ENCODE results near the gene DLGAP1.

Gene DLGAP1

DNA sequence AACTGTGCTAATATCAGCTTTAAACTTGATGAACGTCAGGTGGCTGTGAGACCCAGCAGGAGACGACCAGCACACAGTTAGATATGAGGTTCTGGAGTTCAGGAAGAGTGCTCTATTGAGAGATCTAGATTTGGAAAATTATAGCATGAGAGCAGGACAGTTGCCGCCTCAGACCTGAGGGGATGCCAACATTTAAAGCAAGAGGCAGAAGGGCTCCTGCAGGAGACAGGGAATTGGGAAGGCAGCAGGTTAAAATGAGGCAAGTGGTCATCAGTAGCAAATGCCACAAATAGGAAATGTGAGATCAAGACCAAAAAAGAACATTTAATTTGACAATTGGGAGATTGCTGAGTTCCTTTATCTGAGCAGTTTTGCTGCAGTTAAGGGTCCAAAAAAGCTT lies 533.3 kb downstream of the DLGAP1 start:
- TF ChIP-seq, protein P1, sequence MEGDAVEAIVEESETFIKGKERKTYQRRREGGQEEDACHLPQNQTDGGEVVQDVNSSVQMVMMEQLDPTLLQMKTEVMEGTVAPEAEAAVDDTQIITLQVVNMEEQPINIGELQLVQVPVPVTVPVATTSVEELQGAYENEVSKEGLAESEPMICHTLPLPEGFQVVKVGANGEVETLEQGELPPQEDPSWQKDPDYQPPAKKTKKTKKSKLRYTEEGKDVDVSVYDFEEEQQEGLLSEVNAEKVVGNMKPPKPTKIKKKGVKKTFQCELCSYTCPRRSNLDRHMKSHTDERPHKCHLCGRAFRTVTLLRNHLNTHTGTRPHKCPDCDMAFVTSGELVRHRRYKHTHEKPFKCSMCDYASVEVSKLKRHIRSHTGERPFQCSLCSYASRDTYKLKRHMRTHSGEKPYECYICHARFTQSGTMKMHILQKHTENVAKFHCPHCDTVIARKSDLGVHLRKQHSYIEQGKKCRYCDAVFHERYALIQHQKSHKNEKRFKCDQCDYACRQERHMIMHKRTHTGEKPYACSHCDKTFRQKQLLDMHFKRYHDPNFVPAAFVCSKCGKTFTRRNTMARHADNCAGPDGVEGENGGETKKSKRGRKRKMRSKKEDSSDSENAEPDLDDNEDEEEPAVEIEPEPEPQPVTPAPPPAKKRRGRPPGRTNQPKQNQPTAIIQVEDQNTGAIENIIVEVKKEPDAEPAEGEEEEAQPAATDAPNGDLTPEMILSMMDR (IDR thresholded peaks at IDR 0.05; ENCODE audit: poor library complexity, severe bottlenecking): no peak
- H3K27ac ChIP-seq (ENCODE audit: poor library complexity, severe bottlenecking): no peak overlapping the region
- DNase-seq (ENCODE audit: low spot score) (no peak), ATAC-seq (ENCODE audit: low read depth) (no peak)
- no peak overlapping the region for H3K4me3 ChIP-seq (ENCODE audit: severe bottlenecking)
- H3K4me1 ChIP-seq (ENCODE audit: insufficient read depth, poor library complexity, severe bottlenecking): no peaks in the 10 kb centered on the region
- H3K27me3 ChIP-seq (ENCODE audit: insufficient read depth, poor library complexity, severe bottlenecking): no peaks in the 10 kb centered on the region
- no peaks in the 10 kb centered on the region for H3K36me3 ChIP-seq (ENCODE audit: low read depth)
- no peaks in the 10 kb centered on the region for H3K9me3 ChIP-seq (ENCODE audit: severe bottlenecking)

- no peak overlapping the region for H3K4me3 ChIP-seq (ENCODE audit: severe bottlenecking)
- H3K27ac ChIP-seq (ENCODE audit: poor library complexity, severe bottlenecking): no peak overlapping the region
- H3K9me3 ChIP-seq (ENCODE audit: severe bottlenecking): no peaks in the 10 kb centered on the region
- H3K4me1 ChIP-seq (ENCODE audit: insufficient read depth, poor library complexity, severe bottlenecking): no peaks in the 10 kb centered on the region
- TF ChIP-seq, protein P1 (IDR thresholded peaks at IDR 0.05; ENCODE audit: poor library complexity, severe bottlenecking): no peak
- no peak for ATAC-seq (ENCODE audit: low read depth)
- no peaks in the 10 kb centered on the region for H3K36me3 ChIP-seq (ENCODE audit: low read depth)
- DNase-seq (ENCODE audit: low spot score): no peak
- H3K27me3 ChIP-seq (ENCODE audit: insufficient read depth, poor library complexity, severe bottlenecking): no peaks in the 10 kb centered on the region
These were observed 534.3 kb downstream of the DLGAP1 start for GRCh38 chr18:3920832-3921231.

DNA sequence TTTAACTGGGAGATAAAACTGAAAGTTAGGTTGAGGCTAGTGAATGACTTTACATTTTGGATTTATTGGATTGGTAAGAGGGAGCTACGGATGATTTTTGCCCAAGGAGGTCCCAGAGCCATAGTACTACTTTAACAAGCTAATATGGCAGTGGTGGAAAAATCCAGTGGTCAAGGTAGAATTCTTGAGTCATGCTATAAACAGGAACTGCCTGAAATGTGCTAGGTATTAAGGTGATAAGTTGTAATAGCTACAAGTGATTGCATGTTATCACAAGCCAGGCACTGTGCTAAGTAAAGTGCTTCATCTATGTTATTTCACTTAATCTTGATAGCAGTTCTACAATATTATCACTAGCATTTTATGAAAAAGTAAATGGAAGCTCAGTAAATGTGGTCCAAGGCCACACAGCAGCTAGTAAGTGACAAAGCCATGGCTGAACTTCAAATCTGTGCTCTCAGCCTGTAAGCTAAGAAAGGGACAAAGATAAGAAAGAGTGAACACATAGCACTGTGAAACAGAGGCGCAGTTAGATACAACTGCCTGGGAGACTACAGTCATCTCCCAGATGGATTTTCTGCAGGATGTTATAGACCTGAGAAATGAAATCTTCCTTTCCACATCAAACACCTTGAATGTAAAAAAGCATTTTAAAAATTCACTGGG lies 535.6 kb downstream of the DLGAP1 start:
- TF ChIP-seq, protein P1 (IDR thresholded peaks at IDR 0.05; ENCODE audit: poor library complexity, severe bottlenecking): no peak
- H3K27ac ChIP-seq (ENCODE audit: poor library complexity, severe bottlenecking): no peak overlapping the region
- DNase-seq (ENCODE audit: low spot score) (no peak), ATAC-seq (ENCODE audit: low read depth) (no peak)
- no peak overlapping the region for H3K4me3 ChIP-seq (ENCODE audit: severe bottlenecking)
- H3K27me3 ChIP-seq (ENCODE audit: insufficient read depth, poor library complexity, severe bottlenecking): no peaks in the 10 kb centered on the region
- H3K36me3 ChIP-seq (ENCODE audit: low read depth): no peaks in the 10 kb centered on the region
- H3K9me3 ChIP-seq (ENCODE audit: severe bottlenecking): no peaks in the 10 kb centered on the region
- no peaks in the 10 kb centered on the region for H3K4me1 ChIP-seq (ENCODE audit: insufficient read depth, poor library complexity, severe bottlenecking)

DNA sequence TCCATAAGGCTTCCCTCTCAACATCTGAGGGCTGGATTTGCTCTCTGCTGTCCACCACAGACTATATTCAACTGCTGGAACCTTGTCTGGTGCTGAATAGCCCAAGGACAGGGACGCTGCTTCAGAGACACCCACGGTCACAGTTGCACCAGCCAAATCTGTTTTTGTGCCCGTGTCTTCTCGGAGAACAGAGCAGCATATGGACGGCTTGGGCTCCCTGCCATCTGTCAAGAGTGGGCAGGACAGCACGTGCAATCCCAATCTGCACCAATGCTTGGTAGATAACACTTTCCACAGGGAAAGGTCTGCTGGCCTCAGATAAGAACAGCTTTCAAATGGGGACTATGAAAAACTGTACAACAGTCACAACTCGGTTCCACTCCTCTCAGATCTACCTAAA lies 539.0 kb downstream of the DLGAP1 start:
- ATAC-seq (ENCODE audit: low read depth) (no peak), DNase-seq (ENCODE audit: low spot score) (no peak)
- Histone ChIP-seq H3K36me3 (ENCODE audit: low read depth) (no peaks in the 10 kb centered on the region), H3K27me3 (ENCODE audit: insufficient read depth, poor library complexity, severe bottlenecking) (no peaks in the 10 kb centered on the region), H3K27ac (ENCODE audit: poor library complexity, severe bottlenecking) (no peak overlapping the region), H3K4me1 (ENCODE audit: insufficient read depth, poor library complexity, severe bottlenecking) (no peaks in the 10 kb centered on the region), H3K9me3 (ENCODE audit: severe bottlenecking) (no peaks in the 10 kb centered on the region), H3K4me3 (ENCODE audit: severe bottlenecking) (no peak overlapping the region)
- TF ChIP-seq, protein P1 (IDR thresholded peaks at IDR 0.05; ENCODE audit: poor library complexity, severe bottlenecking): no peak

DNA sequence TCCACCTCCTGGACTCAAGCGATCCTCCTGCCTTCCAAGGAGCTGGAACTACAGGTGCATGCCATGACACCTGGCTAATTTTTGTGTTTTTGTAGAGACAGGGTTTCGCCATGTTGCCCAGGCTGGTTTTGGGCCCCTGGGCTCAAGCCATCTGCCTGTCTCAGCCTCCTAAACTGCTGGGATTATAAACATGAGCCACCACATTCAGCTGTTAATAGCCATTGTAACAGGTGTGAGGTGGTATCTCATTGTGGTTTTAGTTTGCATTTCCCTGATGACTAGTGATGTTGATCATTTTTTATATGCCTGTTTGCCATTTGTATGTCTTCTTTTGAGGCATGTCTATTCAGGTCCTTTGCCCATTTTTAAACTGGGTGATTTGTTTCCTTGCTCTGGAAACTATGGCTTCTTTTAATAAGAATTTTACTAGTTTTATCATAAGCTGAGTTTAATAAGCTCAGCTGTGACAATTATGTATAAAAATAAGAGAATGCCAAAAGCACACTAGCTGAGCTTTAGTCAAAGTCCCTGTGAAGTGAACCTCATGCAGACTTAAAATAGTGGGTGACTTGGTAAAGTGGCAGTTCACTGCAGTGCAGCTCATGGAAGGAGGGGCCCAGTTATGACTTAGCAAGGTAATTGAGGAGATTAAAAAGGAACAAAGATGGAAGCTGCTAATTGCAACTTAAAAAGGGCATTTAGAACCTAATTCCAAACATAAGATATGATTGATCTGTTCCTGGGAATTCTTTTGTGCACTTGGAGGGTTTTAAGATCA lies 540.1 kb downstream of the DLGAP1 start:
- Histone ChIP-seq H3K4me3 (ENCODE audit: severe bottlenecking) (no peak overlapping the region), H3K4me1 (ENCODE audit: insufficient read depth, poor library complexity, severe bottlenecking) (no peaks in the 10 kb centered on the region), H3K9me3 (ENCODE audit: severe bottlenecking) (no peaks in the 10 kb centered on the region), H3K27me3 (ENCODE audit: insufficient read depth, poor library complexity, severe bottlenecking) (no peaks in the 10 kb centered on the region), H3K36me3 (ENCODE audit: low read depth) (no peaks in the 10 kb centered on the region), H3K27ac (ENCODE audit: poor library complexity, severe bottlenecking) (no peak overlapping the region)
- TF ChIP-seq, protein P1 (IDR thresholded peaks at IDR 0.05; ENCODE audit: poor library complexity, severe bottlenecking): no peak
- no peak for ATAC-seq (ENCODE audit: low read depth)
- no peak for DNase-seq (ENCODE audit: low spot score)

Data from RWPE2 (cell line).